SK-N-SH treated with all-trans-retinoic acid at 6 μM for 48 hours (cell line): Measurements from ENCODE around the gene CXorf51B.

ENCODE experiments used
- ARNTL ChIP-seq: fragments of 450-650 bp; formaldehyde crosslinking; IDR thresholded peaks from 2 replicates; pipeline ENCODE4 v1.5.0; 2020; ENCODE audit warnings: low read depth, mild to moderate bottlenecking, moderate library complexity, borderline replicate concordance
- GLIS3 ChIP-seq: fragments of 250-450 bp; sonication (Bioruptor Pico); IDR thresholded peaks from 2 replicates; pipeline ENCODE4 v1.5.0; 2020; ENCODE audit warnings: mild to moderate bottlenecking, moderate library complexity
- PPARA ChIP-seq: fragments of 250-450 bp; sonication (Bioruptor Pico); IDR thresholded peaks from 2 replicates; pipeline ENCODE4 v1.5.0; 2020; ENCODE audit warnings: mild to moderate bottlenecking, borderline replicate concordance
- SNAI2 ChIP-seq: fragments of 250-450 bp; sonication (Bioruptor Pico); IDR thresholded peaks from 2 replicates; pipeline ENCODE4 v1.5.0; 2020; ENCODE audit warnings: mild to moderate bottlenecking, moderate library complexity
- TF ChIP-seq, protein P1 (sequence below): fragments of 250-450 bp; sonication (Bioruptor Pico); IDR thresholded peaks from 2 replicates; pipeline ENCODE4 v1.5.1; 2020; ENCODE audit warnings: low read depth, mild to moderate bottlenecking, moderate library complexity
- TF ChIP-seq, protein P2 (sequence below): fragments of 250-450 bp; sonication (Bioruptor Pico); IDR thresholded peaks from 2 replicates; pipeline ENCODE4 v1.5.1; 2021; ENCODE audit warnings: mild to moderate bottlenecking, moderate library complexity

DNA sequence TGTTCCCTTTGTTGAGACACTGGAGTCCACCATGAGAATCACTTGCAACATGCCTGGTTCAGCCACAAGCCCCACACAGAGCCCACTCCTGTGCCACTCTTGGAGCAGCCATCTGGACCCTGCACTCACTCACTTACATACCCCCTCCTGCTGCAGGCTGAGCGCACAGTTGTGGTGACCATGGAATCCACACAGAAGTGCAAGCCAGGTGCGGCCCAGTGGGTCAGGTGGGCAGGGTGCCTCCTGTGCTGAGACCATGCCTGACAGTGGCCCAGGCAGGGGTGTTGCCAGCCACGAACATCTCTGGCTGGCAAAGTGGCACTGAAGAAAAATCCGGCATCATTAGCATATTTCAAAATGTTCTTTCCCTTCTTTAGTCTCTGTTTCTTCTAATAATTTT lies 22.4 kb downstream of the CXorf51B start:
- TF ChIP-seq GLIS3 (CRISPR knock-in tag) (no peak), PPARA (CRISPR knock-in tag) (no peak), SNAI2 (no peak), ARNTL (CRISPR knock-in tag) (no peak)
- TF ChIP-seq, protein P1, sequence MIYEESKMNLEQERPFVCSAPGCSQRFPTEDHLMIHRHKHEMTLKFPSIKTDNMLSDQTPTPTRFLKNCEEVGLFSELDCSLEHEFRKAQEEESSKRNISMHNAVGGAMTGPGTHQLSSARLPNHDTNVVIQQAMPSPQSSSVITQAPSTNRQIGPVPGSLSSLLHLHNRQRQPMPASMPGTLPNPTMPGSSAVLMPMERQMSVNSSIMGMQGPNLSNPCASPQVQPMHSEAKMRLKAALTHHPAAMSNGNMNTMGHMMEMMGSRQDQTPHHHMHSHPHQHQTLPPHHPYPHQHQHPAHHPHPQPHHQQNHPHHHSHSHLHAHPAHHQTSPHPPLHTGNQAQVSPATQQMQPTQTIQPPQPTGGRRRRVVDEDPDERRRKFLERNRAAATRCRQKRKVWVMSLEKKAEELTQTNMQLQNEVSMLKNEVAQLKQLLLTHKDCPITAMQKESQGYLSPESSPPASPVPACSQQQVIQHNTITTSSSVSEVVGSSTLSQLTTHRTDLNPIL = no peak
- TF ChIP-seq, protein P2, sequence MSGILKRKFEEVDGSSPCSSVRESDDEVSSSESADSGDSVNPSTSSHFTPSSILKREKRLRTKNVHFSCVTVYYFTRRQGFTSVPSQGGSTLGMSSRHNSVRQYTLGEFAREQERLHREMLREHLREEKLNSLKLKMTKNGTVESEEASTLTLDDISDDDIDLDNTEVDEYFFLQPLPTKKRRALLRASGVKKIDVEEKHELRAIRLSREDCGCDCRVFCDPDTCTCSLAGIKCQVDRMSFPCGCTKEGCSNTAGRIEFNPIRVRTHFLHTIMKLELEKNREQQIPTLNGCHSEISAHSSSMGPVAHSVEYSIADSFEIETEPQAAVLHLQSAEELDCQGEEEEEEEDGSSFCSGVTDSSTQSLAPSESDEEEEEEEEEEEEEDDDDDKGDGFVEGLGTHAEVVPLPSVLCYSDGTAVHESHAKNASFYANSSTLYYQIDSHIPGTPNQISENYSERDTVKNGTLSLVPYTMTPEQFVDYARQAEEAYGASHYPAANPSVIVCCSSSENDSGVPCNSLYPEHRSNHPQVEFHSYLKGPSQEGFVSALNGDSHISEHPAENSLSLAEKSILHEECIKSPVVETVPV (CRISPR knock-in tag) = no peak
